Measurements from ENCODE around the gene KRTAP10-12. TPM values are rescaled to one million over a fixed set of nuclear protein-coding genes. Genes with fewer than 3 reads are reported as not detected.

Gene KRTAP10-12
- total and polyA plus RNA-seq, 10 of the 15 experiments (the other 5 are each of a cell fraction or from before 2014, with no cell fraction given) = not detected

- H3K27ac ChIP-seq (ENCODE audit: control insufficient read depth, insufficient read depth) = no peak overlapping the region
- H4K20me1 ChIP-seq (ENCODE audit: control insufficient read depth, insufficient read depth) = no peaks in the 10 kb centered on the region
- in situ Hi-C loops (cut with MboI) (no loop called here), intact Hi-C loops (cut with micrococcal nuclease; ENCODE audit: unreplicated experiment) (no loop called here)
- ATAC-seq (no peak), DNase-seq (ENCODE audit: low read depth, low spot score) (no peak), FAIRE-seq (no peak)
- TF ChIP-seq KDM1A (IDR thresholded peaks at IDR 0.05; ENCODE audit: borderline replicate concordance) = no peak
- no peak for TF ChIP-seq MYB (IDR thresholded peaks at IDR 0.05; ENCODE audit: borderline replicate concordance, low read depth, low read length)
- no peak for TF ChIP-seq ATF7 (IDR thresholded peaks at IDR 0.05; ENCODE audit: low read depth)
- no peak for TF ChIP-seq SUZ12 (IDR thresholded peaks at IDR 0.05; ENCODE audit: unreplicated experiment)
- no peak for TF ChIP-seq BRCA1 (IDR thresholded peaks at IDR 0.05; ENCODE audit: low read depth, low read length)
- TF ChIP-seq CBX3 (IDR thresholded peaks at IDR 0.05; ENCODE audit: borderline replicate concordance, low read depth) = no peak
- no peak for TF ChIP-seq NR2C2 (IDR thresholded peaks at IDR 0.05; ENCODE audit: borderline replicate concordance, control insufficient read depth, insufficient read length, low read depth)
- TF ChIP-seq, protein P1, sequence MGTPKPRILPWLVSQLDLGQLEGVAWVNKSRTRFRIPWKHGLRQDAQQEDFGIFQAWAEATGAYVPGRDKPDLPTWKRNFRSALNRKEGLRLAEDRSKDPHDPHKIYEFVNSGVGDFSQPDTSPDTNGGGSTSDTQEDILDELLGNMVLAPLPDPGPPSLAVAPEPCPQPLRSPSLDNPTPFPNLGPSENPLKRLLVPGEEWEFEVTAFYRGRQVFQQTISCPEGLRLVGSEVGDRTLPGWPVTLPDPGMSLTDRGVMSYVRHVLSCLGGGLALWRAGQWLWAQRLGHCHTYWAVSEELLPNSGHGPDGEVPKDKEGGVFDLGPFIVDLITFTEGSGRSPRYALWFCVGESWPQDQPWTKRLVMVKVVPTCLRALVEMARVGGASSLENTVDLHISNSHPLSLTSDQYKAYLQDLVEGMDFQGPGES (IDR thresholded peaks at IDR 0.05) = no peak
- no peak for TF ChIP-seq JUND (IDR thresholded peaks at IDR 0.05; ENCODE audit: low read depth, low read length)
- no peak overlapping the region for H3K9ac ChIP-seq (ENCODE audit: control insufficient read depth, insufficient read depth, low read length)
- WGBS (ENCODE audit: insufficient coverage, insufficient replicate concordance, low lambda C conversion rate, missing lambda C conversion rate) = 41% methylated on average over 25 of the region's 25 CpGs
- no TSS peak for BruUV-seq (replicated peaks)
- no peaks in the 10 kb centered on the region for H3K9me3 ChIP-seq (replicated peaks; ENCODE audit: control insufficient read depth, insufficient read depth, low read length)
- no peak overlapping the region for H2AFZ ChIP-seq (ENCODE audit: control insufficient read depth, low read depth, low read length)
- no peaks in the 10 kb centered on the region for H3K79me2 ChIP-seq (ENCODE audit: control insufficient read depth, insufficient read depth, low read length)
- H3K4me3 ChIP-seq = no peak overlapping the region
- CTCF ChIA-PET = no interaction called here
- H3K36me3 ChIP-seq (ENCODE audit: control insufficient read depth in 2 of 2, insufficient read depth in 2 of 2, low read length in 1 of 2) = no peaks in the 10 kb centered on the region
- H3K4me2 ChIP-seq (ENCODE audit: control insufficient read depth, insufficient read depth) = no peak overlapping the region
- RAD21 ChIA-PET (ENCODE audit: unreplicated experiment) = interaction anchor here (0.6 kb wide), 1 partner anchor 240 kb away, joined by 4 read pairs; no protein-coding TSS in a partner anchor
- peaks cover 0 to 1% of the 10 kb centered on the region in 2 experiments; a peak in 2 of 4 replicates for H3K27me3 ChIP-seq (replicated peaks in 1 of 2; ENCODE audit: control insufficient read depth in 2 of 2, insufficient read depth in 2 of 2, low read length in 1 of 2)
- POLR2A ChIA-PET = no interaction called here
- SMC1A ChIA-PET (ENCODE audit: uncharacterized antibody, unreplicated experiment) = no interaction called here
- no peaks in the 10 kb centered on the region; the same call in 1 of the 2 replicates for H3K4me1 ChIP-seq (ENCODE audit: control insufficient read depth, insufficient read depth, low read length)
Observed at GRCh38 chr21:44686843-44687561, 10.0 kb upstream of the KRTAP10-12 start.
